NT2/D1 (cell line): ENCODE measurements around the gene RNASEH2C.

Experiments used
- YY1 ChIP-seq: IDR thresholded peaks from 2 replicates; pipeline ENCODE4 v1.6.1; 2011; ENCODE audit not compliant: insufficient read length, insufficient read depth
- ZNF274 ChIP-seq: IDR thresholded peaks from 2 replicates; pipeline ENCODE4 v1.6.1; 2011; ENCODE audit warnings: mild to moderate bottlenecking, low read depth, low read length

GRCh38 chr11:65712633-65713076 is 7.9 kb downstream of the RNASEH2C start:
- TF ChIP-seq ZNF274 (no peak), YY1 (no peak)
